GM18873 (cell line): ENCODE results near the gene OR6S1.
"Not testable (repeated sequence)": the region's sequence is repeated elsewhere in the genome, so short reads cannot be mapped to it uniquely, and the experiment has no call there.

Source experiments
- ATAC-seq: cut with Tn5 transposase; IDR thresholded peaks from one replicate; pipeline ENCODE4 v1.9.1; 2021; ENCODE audit warnings: mild to moderate bottlenecking, moderate library complexity, moderate number of reproducible peaks; ENCODE audit not compliant: unreplicated experiment, low FRiP score

OR6S1 gene

DNA sequence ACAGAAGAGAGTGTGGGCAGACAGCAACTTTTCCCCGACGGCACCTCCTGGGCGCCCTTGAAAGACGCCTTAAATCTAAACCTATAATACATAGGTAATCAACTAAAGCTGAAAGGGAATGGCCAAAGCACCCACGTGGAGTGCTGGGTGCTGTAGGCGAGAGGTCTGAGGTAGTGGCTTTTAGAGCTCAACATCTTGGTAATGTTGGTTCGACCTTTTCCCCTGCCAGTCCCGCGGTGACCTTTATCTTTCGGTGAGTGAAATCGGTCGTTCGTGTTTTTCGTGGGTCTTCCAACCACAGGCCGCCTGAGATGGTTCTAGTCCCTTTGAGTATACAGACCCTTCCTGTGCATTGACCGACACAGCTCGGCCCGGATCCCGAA lies 9.1 kb downstream of the OR6S1 start:
- no peak for ATAC-seq

DNA sequence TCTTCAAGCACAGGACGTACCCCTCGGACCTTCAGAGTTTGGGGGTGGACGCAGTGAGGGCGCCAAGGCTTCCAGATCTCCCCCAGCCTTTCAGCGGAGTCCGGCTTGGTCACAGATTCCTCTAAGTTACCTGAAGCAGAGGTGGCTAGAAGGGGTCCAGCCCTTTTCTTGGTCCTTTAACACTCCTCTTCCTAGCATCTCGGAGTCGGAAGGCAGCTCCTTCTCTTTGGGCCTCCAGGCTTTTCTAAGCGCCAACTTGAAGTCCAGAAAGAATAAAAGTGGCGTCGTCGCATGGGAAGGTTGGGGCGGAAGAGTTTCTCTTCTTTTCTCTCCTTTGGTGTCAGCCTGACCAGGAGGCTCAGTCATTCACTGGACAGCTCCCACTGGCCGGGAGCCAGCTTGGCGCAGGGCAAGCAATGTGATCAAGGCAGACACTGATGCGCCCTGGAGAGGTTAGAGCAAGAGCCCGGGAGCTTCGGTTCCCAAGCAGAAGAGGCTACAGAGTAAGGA lies 9.6 kb downstream of the OR6S1 start:
- no peak for ATAC-seq

DNA sequence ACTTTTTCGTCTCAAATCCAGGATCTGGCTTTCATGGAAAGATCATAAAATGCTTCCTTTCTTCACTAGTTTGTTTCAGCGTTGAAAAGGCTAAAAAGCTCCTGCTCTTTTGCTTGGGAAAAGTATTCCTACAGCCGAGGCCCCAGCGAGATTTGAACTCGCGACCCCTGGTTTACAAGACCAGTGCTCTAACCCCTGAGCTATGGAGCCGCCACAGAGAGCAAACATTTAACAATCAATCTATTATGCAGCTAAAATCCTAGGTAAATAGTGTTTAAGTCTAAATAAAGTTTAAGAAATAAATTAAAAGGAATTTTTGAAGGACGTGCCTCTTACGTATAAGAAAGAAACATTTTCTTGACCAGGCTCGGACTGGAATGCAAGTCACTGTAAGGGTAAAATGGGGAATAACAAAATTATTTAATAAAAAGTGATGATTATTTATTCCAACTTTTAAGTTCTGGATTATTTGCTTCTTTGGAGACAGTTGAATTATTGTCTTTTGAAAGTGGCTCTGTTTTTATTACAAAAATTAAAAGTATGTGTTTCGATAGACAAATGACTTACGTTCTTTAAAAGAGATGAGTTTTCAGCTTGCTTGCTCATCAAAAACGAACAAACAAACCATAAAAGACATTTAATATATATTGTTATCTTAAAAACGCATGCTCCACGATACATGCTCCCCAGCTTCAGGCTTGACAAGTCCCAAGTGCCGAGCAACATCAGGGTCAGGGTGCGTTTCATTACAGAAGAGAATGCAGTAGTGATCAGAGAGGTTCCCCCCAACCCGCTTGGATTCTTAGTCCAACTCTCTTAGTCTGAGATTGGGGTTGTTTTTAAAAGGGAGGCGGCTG lies 10.2 kb downstream of the OR6S1 start:
- ATAC-seq = no peak

DNA sequence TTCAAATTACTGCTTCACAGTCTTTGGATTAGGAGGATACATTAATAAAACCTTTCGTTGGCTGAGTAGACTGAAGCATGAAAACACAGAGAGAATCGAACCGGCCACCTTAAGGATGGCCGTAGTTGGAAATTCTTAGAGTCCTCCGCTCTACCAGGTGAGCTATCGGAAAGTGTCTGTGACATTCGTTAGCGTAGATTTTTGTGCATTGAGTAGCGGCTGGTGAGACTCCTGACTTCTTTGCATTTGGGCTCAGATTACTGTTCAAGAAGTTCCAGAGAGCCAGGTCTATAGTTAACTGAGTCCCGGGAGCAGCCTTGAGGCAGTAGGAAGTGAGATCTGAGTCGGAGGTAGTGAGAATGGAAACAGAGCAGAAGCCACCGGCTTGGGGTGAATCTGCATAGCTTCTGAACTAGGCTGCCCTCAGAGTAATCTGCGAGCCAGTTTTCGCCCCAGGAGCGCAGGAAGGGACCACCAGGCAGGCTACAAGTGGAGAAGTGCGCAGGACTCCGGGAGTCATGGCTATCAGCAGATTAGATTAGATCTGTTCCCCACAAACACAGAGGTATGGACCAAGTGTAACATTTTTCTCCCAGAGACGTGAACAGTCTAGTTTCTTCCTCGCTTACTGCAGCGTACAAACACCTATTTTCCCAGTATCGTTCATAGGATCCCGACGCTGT lies 11.0 kb downstream of the OR6S1 start:
- ATAC-seq = no peak

DNA sequence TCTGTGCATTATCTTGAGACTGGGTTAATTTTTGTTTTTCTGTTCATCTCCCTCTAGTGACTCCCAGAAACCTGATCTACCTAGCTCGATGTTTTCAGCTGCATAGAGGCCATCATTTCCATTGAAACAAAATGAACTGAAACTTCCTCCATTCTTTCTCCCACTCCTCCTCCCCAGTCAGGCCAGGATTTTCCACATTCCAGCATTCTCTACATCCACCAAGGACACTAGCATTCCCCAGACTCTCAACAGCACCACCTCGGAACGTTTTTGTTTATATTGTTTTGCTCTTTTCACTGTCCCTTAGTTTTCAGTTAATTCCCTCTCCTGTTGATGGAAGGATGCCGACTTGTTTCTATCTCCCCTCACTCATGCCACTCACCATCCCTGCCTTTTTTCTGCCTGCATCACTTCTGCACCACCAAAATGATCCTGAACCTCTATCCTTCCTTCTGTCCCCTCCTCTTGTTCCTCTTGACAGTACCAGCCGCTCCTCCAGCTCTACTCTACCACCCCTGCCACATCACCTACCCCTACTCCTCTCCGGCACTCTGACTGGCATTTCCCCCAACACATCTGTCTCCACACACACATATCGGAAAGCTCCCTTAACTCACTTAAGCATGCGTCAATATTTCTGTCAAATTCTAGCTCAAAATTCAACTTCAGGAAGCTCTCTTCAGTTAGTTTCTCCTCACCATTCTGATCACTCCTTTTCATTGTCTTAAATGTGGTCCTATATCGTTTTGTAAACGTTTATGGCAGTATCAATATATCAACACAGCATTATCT lies 13.2 kb downstream of the OR6S1 start:
- ATAC-seq = no peak

DNA sequence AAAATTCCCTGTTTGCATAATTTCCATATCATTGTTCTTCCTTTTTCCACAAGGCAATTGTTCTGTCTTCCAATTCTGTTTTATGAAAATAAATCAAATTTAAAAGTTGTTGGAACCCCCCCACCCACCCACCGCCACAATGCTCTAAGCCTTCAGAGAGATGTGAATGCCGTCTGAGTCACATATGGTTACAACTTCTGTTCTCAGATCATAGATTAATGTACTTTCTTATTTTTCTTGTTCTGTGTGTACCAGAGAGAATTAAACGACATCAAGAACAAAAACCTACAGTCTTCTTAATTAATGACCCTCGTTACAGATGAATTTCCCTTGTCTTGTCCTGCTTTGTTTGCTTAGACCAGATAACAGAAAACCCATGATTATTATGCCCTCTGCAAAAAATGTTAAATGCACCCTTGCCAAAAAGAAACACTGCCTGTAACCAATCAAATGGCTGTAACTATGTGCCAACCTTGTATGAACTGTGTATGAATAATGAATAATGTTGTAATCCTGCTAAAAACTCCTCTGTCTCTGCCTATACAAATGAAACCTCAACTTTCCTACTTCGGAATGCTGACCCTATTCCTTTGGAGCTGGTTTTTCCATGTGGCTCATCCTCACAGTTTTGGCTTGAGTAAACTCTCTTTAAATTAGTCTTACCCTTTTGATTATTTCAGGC lies 14.0 kb downstream of the OR6S1 start:
- ATAC-seq = no peak

DNA sequence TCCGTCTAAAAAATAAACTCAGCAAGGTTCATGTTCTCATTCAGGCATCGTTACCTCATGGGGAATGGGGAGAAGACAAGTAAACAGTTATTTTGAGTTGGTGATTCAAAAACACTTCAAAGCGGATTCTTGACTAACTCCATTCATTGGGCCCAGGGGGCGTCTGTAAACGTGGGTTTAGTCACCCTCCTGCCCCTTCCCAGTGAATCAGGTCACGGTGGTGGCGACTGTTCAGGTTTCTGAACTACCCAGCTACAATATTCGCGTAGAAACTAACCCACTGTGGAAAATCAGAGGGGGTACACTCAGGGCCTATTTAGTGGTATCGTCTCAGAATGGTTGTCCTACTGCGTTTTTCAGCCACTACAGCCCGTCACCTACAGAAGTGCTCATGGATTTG lies 15.2 kb downstream of the OR6S1 start:
- no peak for ATAC-seq

DNA sequence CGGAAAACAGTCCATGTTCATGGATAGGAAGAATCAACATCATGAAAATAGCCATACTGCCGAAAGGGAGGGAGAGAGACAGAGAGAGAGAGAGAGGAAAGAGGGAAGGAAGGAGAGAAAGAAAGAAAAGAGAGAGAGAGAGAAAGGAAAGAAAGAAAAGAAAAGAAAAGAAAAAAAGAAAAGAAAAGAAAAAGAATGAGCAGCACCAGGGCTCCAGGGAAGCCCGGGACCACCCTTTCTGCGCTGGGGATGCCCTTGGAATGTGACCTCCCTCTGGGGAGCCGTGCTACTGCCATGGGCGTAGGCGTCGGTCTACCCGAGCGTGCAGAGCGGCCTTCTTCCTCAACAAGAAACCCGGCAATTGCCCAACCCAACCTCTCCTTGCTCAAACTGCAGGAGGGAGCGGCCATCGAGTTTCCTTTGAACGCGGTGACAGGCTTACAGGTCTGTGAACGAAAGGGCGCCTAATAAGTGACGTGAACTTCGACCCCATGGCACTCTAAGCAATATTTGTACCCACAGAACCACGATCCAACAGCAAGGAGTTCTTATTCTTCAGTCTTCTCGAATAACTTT lies 16.9 kb downstream of the OR6S1 start:
- no peak for ATAC-seq

DNA sequence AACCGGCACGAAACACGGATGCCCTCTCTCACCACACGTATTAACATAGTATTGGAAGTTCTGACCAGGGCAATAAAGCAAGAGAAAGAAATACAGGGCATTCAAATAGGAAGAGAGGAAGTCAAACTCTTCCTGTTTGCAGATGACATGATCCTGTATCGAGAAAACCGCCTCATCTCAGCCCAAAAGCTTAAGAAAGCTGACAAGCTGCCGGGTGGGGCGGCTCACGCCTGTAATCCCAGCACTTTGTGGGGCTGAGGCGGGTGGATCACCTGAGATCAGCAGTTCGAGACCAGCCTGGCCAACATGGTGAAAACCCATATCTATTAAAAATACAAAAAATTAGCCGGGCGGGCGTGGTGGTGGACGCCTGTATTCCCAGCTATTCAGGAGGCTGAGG lies 17.7 kb downstream of the OR6S1 start:
- ATAC-seq = no peak

DNA sequence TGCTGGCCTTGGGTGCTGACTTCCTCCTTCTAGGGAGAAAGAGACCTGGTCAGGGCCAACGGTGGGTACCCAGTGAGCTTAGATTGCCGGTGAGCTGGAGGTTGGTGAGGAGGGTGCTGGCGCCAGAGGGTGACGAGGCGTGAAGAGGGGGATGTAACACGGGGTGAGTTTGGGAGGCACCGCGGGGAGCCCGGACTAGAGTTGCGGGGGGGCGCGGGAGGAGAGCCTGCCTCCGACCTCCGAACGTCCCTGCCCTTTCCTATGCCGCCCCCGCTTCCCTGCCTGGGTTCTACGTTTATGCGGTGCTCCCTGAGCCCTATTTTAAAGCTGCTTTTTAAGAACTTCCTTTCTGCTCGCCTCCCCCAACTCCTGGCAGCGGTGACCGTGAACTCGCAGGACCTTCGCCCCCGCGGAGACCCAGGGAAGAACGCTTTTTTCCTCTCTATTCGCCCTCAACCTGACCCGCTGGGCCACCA lies 18.6 kb downstream of the OR6S1 start:
- ATAC-seq = no peak

DNA sequence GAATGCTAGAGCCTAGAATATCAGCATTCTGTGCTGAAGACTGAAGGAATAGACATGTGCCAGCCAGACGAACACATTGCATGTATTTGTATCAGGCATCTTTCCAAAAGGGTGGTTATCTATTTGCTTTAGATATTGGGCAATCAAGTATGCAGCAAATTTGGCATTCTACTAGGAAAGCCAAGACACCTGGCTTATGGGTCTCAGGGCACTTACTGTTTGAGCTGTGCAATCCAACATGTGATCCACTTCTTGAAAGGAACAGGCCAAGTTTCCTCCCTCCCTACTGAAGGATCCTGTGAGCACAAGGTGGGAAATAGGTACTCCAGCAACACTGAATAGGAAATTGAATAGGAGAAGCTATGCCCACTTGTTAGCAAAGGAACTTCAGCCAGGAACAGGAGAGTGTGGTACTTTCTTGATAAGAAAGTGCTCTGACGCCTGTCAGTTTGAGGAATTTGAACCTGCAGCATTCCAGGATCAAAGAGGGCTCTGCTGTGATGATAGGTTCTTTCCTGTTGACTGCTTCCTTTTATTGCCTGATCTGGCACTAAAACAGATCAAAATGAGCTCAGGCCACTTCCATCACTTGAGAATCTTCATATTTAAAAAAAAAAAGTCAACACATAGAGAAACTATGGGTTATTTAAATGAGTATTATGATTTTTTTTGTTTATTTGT lies 20.6 kb downstream of the OR6S1 start:
- no peak for ATAC-seq

DNA sequence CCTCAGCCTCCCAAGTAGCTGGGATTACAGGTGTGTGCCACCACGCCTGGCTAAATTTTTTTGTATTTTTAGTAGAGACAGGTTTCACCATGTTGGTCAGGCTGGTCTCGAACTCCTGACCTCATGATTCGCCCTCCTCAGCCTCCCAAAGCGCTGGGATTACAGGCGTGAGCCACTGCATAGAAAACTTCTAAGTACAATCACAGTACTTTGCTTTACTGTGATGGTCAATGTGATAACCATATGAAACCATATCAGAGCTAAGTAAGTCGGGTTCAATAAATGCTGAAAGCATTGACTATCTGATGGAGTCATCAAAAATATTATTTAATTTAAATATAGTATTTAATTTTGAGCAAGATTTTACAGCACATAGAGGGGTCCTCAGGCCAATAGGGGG lies 21.8 kb downstream of the OR6S1 start:
- ATAC-seq = not testable (repeated sequence)

DNA sequence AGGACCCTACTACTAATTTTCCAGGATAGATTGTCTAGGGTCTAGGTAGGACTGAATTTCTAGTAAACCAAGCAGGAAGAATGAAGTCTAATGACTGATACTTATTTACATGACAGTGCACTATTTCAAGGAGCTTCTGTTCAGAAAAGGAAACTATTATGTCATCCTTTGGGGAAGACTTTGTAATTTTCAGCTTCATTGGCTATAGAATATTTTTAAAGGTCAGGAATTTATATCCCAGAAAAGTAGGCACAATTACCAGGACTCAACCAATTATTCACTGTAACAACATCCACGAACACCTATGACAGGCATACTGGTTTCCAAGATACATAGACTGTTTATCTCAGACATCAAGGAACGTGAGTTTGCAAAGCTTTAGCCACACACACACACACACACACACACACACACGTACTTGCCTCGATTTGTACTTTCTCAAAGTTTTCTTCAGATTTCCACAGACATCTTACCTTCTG lies 23.2 kb downstream of the OR6S1 start:
- ATAC-seq = no peak

DNA sequence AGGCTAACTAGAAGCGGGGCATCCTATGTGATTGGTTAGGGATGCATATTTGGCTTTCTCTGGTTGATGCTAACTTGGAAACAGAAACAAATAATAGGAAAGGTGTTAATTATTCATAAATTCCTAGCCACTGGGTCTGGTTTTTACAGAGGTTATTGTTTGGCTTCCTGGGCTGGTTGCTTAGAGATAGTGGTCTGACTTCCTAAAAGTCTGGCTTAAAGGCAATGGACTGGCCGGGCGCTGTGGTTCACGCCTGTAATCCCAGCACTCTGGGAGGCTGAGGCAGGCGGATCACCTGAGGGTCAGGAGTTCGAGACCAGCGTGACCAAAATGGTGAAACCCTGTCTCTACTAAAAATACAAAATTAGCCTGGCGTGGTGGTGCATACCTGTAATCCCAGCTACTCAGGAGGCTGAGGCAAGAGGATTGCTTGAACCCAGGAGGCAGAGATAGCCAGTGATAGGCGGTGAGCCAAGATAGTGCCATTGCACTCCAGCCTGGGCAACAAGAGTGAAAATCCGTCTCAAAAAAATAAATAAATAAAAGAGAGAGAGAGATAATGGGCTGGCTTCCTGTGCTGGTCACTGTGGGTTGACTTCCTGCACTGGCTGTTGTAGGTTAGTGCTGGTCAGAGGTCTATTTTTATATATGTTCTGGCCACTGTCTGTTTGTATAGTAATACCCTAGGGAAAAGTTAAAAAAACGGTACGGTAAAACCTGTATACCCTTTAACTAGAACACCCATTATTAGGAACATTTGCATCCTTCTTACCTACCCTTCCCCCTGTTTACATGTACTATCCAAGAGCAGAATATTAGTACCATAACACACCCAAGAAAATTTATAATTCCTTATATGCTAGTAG lies 24.1 kb downstream of the OR6S1 start:
- peak; percentile 40 for ATAC-seq

DNA sequence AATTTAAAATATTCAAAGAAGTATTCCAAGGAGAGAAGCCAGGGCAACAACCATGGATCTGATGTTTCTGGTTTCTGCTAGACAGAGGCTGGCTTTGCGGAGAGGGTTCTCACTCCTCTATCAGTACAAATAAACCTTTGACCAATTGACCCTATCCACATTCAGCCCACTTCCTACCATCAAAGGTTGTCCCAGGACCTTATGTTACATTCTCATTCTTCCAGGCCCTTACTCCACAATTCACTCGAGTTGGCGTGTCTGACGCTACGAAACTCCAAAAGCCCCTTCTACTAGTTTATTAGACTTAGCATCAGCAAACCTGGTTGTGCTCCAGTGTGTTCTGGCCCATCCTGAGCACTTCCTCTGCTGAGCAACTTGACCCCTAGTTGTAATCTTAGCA lies 25.5 kb downstream of the OR6S1 start:
- no peak for ATAC-seq

DNA sequence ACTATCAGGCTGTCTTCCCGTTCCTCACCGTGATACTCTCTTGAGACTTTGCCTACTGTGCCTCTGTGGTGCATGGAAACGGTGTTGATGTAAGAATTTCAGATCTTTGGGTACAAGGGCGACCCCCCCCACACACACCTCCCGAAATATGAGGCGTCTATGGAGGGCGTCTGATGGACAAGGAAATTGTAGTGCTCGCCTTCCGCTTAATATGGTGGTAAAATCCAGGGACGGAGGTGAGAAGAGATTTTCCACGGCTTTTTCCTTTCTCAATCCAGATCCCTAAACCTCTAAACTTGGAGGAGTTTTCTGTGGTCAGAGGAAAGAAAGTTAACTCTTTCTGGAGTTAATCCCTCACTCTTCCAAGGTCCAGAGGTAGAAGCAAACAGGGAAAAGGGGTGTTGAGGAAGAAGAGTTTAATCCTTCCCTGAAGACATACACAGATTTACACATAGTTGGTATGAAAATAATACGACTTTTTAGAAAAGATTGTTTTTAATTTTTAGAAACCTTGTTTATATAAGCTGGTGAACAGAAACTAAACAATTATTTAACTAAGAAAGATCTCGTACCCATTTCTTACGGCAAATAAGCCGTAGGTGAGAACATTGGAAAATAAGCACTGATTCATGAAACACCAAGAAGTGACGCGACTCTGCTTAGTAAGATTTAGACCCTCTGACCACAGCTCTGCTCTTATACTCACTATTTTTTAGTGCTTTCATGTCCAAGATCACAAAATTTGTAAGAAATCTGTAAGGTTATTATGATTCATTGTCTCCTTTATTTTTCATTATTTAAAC lies 27.3 kb downstream of the OR6S1 start:
- peak; percentile 2 for ATAC-seq
